ENCODE data around the gene POC1B. TPM values are rescaled to one million over a fixed set of nuclear protein-coding genes. Genes with fewer than 3 reads are reported as not detected.

POC1B gene
- total and polyA plus RNA-seq, 10 donors, result 10.5 to 47.3 (median 30.4) TPM

DNA sequence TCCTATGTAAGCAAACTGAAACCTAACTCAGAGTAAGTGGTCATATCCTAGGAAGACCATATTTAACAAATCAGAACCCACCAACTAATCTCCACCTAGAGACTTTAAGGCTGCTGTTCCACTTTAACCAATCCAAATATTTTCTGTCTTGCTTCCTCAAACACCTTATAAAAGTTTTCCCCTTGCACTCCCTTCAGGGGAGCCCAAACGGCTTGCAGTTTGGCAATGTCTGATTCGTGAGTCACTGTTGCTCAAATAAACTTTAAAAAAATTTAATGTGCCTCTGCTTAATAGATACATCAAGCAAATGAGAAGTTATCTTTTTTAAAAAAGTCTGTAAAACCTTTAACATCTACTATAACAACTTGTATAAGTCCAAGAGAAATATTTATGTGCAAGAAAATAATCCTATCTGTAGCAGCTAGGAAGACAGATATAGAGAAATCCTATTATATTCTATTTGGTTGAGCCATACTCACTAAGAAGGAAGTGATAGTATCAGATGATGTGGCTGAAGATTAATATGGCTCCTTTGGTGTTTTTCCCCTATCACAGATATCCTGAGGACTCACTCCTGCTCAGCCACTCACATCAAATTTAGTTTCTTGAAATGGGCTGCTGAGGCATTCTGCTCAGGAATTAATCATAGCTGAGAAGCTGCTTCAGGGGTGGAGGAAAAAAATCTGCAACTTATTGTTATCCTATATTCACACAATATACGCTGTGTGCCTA, 108.4 kb downstream of the POC1B start:
- Histone ChIP-seq H3K27me3 (replicated peaks in 1 of 7) (no peaks in the 10 kb centered on the region), H3K9me3 (no peaks in the 10 kb centered on the region), H3K4me1 (peaks cover 0 to 15% (median 0%) of the 10 kb centered on the region in 6 donors), H3K27ac (no peak overlapping the region), H3K4me3 (no peak overlapping the region), H3K36me3 (peaks cover 0 to 20% (median 0%) of the 10 kb centered on the region in 6 donors)
- intact Hi-C loops (cut with DNase I; ENCODE audit: low total_unique reads), result no loop called here
- 64 to 88% (median 82%) methylated on average over 3 of the region's 3 CpGs for WGBS, 5 donors
- TF ChIP-seq, protein P1, sequence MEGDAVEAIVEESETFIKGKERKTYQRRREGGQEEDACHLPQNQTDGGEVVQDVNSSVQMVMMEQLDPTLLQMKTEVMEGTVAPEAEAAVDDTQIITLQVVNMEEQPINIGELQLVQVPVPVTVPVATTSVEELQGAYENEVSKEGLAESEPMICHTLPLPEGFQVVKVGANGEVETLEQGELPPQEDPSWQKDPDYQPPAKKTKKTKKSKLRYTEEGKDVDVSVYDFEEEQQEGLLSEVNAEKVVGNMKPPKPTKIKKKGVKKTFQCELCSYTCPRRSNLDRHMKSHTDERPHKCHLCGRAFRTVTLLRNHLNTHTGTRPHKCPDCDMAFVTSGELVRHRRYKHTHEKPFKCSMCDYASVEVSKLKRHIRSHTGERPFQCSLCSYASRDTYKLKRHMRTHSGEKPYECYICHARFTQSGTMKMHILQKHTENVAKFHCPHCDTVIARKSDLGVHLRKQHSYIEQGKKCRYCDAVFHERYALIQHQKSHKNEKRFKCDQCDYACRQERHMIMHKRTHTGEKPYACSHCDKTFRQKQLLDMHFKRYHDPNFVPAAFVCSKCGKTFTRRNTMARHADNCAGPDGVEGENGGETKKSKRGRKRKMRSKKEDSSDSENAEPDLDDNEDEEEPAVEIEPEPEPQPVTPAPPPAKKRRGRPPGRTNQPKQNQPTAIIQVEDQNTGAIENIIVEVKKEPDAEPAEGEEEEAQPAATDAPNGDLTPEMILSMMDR (IDR thresholded peaks at IDR 0.05 in 8 of 11, conservative IDR thresholded peaks at IDR 0.05 in 3 of 11), result no peak
- TF ChIP-seq POLR2AphosphoS5 (IDR thresholded peaks at IDR 0.05) (no peak), POLR2A (IDR thresholded peaks at IDR 0.05) (no peak)
- DNase-seq, result no peak

DNA sequence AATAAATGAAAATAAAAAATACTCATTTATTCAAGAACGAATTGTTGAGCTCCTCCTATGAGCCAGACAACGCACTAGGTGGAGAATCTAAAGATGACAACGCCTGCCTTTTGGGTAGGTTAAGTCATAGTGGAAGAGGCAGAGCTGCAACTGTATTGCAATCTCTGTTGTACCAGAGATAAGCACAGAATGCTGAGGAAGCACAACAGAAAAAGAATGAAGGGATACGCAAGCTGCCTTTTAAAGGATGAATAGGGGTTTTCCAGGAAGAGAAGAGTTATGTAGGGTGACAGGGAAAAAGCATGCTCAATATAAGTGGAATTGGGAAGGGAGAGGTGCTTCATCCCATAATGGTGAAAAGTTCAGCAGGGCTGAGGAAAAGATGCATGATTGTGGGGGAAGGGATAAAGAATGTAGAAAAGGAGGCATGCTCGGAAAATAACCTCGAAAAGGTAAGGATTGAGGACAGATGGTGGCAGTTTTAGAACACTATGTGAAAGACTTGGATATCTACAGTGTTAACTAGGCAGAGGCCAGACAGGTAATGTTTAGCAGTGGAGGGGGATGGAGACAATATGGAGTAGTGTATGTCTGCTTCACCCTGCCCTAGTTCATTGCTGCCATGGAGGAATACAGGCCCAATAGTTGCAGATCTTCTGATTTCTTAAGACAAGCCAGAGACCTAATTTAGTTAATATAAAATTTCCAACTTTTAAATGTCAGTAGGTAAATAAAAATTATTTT, 109.6 kb downstream of the POC1B start:
- intact Hi-C loops (cut with DNase I; ENCODE audit: low total_unique reads), result no loop called here
- Histone ChIP-seq H3K4me3 (no peak overlapping the region), H3K27ac (no peak overlapping the region), H3K27me3 (replicated peaks in 1 of 7) (no peaks in the 10 kb centered on the region), H3K9me3 (no peaks in the 10 kb centered on the region), H3K36me3 (peaks cover 0 to 20% (median 0%) of the 10 kb centered on the region in 6 donors), H3K4me1 (peaks cover 0 to 16% (median 0%) of the 10 kb centered on the region in 6 donors)
- 91 to 96% (median 94%) methylated on average over 6 of the region's 6 CpGs for WGBS, 5 donors
- no peak for TF ChIP-seq POLR2A (IDR thresholded peaks at IDR 0.05)
- TF ChIP-seq, protein P1 (IDR thresholded peaks at IDR 0.05 in 8 of 11, conservative IDR thresholded peaks at IDR 0.05 in 3 of 11), result no peak
- no peak for TF ChIP-seq POLR2AphosphoS5 (IDR thresholded peaks at IDR 0.05)
- no peak for DNase-seq

DNA sequence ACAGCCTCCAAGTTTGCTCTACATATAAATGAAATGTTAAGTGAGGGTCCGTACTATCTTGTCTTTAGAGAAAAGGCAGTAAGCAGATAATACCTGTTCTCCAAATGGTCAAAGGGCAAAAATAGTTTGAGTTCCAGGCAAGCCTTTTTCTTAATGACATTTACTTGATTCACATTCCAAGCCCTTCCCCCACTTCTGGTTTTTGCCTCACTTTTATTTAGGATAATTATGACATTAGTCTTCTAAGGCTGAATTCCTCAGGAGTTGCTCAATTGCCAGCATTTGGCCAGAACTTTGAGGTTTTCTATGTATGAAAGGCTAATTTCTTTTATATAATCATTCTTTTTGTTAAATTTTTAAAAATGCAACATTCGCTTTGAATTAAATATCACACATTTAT, 111.0 kb downstream of the POC1B start:
- 94 to 98% (median 94%) methylated on average over 2 of the region's 2 CpGs for WGBS, 5 donors
- intact Hi-C loops (cut with DNase I; ENCODE audit: low total_unique reads), result no loop called here
- Histone ChIP-seq H3K9me3 (no peaks in the 10 kb centered on the region), H3K27me3 (replicated peaks in 1 of 7) (no peaks in the 10 kb centered on the region), H3K36me3 (peaks cover 0 to 13% (median 0%) of the 10 kb centered on the region in 6 donors), H3K4me1 (peaks cover 0 to 16% (median 0%) of the 10 kb centered on the region in 6 donors), H3K4me3 (no peak overlapping the region), H3K27ac (no peak overlapping the region)
- no peak for TF ChIP-seq POLR2AphosphoS5 (IDR thresholded peaks at IDR 0.05)
- TF ChIP-seq, protein P1 (IDR thresholded peaks at IDR 0.05 in 8 of 11, conservative IDR thresholded peaks at IDR 0.05 in 3 of 11), result no peak
- no peak for TF ChIP-seq POLR2A (IDR thresholded peaks at IDR 0.05)
- no peak for DNase-seq

DNA sequence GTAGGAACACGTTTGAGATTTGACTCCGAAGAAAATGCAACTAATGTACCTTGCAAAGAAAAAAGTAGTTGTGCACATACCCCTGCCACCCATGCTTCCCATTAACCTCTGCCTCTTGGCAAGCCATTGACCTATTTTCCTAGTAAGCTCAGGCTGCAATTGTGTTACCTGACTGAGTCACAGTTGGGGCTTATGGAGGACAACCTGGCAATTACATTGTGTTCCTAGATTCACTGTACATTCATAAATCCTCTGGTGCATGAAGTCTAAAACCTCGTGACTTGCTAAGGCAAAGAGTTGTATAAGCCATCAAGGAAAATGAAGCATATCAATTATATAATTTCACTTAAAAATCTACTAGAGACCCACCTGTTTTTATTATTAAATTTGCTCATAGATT, 111.5 kb downstream of the POC1B start:
- intact Hi-C loops (cut with DNase I; ENCODE audit: low total_unique reads), result no loop called here
- Histone ChIP-seq H3K27me3 (replicated peaks in 1 of 7) (no peaks in the 10 kb centered on the region), H3K27ac (no peak overlapping the region), H3K9me3 (no peaks in the 10 kb centered on the region), H3K36me3 (peaks cover 0 to 13% (median 0%) of the 10 kb centered on the region in 6 donors), H3K4me1 (peaks cover 0 to 16% (median 0%) of the 10 kb centered on the region in 6 donors), H3K4me3 (no peak overlapping the region)
- TF ChIP-seq, protein P1 (IDR thresholded peaks at IDR 0.05 in 8 of 11, conservative IDR thresholded peaks at IDR 0.05 in 3 of 11), result no peak
- TF ChIP-seq POLR2AphosphoS5 (IDR thresholded peaks at IDR 0.05), result no peak
- DNase-seq, result no peak
- WGBS, 5 donors, result 91 to 96% (median 94%) methylated on average over 3 of the region's 3 CpGs
